ENCODE data around the gene PITX1.

- TF ChIP-seq ZNF274 (IDR thresholded peaks at IDR 0.05; ENCODE audit: low read depth, low read length), result no peak
- TF ChIP-seq CTCF (IDR thresholded peaks at IDR 0.05 in 2 of 3, conservative IDR thresholded peaks at IDR 0.05 in 1 of 3; ENCODE audit: borderline replicate concordance in 1 of 3, insufficient read depth in 1 of 3, low read depth in 2 of 3, low read length in 2 of 3), result no peak
- no peak for TF ChIP-seq POLR2AphosphoS5 (IDR thresholded peaks at IDR 0.05; ENCODE audit: low read depth, low read length)
- no peak for TF ChIP-seq YY1 (IDR thresholded peaks at IDR 0.05; ENCODE audit: extremely low read depth, insufficient replicate concordance, low read depth, low read length)
- TF ChIP-seq JUND (IDR thresholded peaks at IDR 0.05), result no peak
- no peak for TF ChIP-seq RAD21 (IDR thresholded peaks at IDR 0.05; ENCODE audit: low read depth)
- TF ChIP-seq ZBTB33 (IDR thresholded peaks at IDR 0.05; ENCODE audit: extremely low read depth, insufficient replicate concordance, low read length), result no peak
- no peak for TF ChIP-seq EGR1 (IDR thresholded peaks at IDR 0.05; ENCODE audit: low read depth)
- TF ChIP-seq EZH2 (IDR thresholded peaks at IDR 0.05), result no peak
- no peak for TF ChIP-seq POLR2A (IDR thresholded peaks at IDR 0.05; ENCODE audit: borderline replicate concordance, extremely low read depth, insufficient read depth, insufficient read length)
Measured at GRCh38 chr5:135041726-135042125, 7.7 kb upstream of the PITX1 start.
